ENCODE data around the gene ARIH2.

Gene ARIH2

GRCh38 chr3:48929358-48930035, 10.9 kb downstream of the ARIH2 start:
- no peak for DNase-seq (ENCODE audit: low read depth)

GRCh38 chr3:48930590-48930989, 11.9 kb downstream of the ARIH2 start:
- peak; percentile 60 for DNase-seq (ENCODE audit: low read depth)

GRCh38 chr3:48931944-48932580, 13.4 kb downstream of the ARIH2 start:
- DNase-seq (ENCODE audit: low read depth), result no peak

GRCh38 chr3:48934333-48934991, 15.8 kb downstream of the ARIH2 start:
- no peak for DNase-seq (ENCODE audit: low read depth)

- no peak for DNase-seq (ENCODE audit: low read depth)
These were observed 16.9 kb downstream of the ARIH2 start for GRCh38 chr3:48935530-48935929.

- DNase-seq (ENCODE audit: low read depth), result no peak
These were observed 19.5 kb downstream of the ARIH2 start for GRCh38 chr3:48938156-48938555.

- DNase-seq (ENCODE audit: low read depth), result no peak
These were observed 20.0 kb downstream of the ARIH2 start for GRCh38 chr3:48938689-48939088.

- DNase-seq (ENCODE audit: low read depth), result no peak
These were observed 26.8 kb downstream of the ARIH2 start for GRCh38 chr3:48945432-48945831.

- DNase-seq (ENCODE audit: low read depth), result no peak
These were observed 27.4 kb downstream of the ARIH2 start for GRCh38 chr3:48945891-48946549.

GRCh38 chr3:48949376-48949717, 30.7 kb downstream of the ARIH2 start:
- DNase-seq (ENCODE audit: low read depth), result peak; percentile 65

- DNase-seq (ENCODE audit: low read depth), result no peak
These were observed 31.4 kb downstream of the ARIH2 start for GRCh38 chr3:48950051-48950450.

- no peak for DNase-seq (ENCODE audit: low read depth)
These were observed 33.1 kb downstream of the ARIH2 start for GRCh38 chr3:48951764-48952163.

GRCh38 chr3:48952510-48953118, 34.0 kb downstream of the ARIH2 start:
- peak; percentile 28 for DNase-seq (ENCODE audit: low read depth)

GRCh38 chr3:48957006-48957705, 38.5 kb downstream of the ARIH2 start:
- no peak for DNase-seq (ENCODE audit: low read depth)

GRCh38 chr3:48960841-48961413, 42.3 kb downstream of the ARIH2 start:
- DNase-seq (ENCODE audit: low read depth), result no peak

GRCh38 chr3:48962340-48962739, 43.7 kb downstream of the ARIH2 start:
- no peak for DNase-seq (ENCODE audit: low read depth)

- no peak for DNase-seq (ENCODE audit: low read depth)
These were observed 44.3 kb downstream of the ARIH2 start for GRCh38 chr3:48962939-48963338.

GRCh38 chr3:48963591-48963990, 44.9 kb downstream of the ARIH2 start:
- no peak for DNase-seq (ENCODE audit: low read depth)

GRCh38 chr3:48966367-48966766, 47.7 kb downstream of the ARIH2 start:
- peak; percentile 70 for DNase-seq (ENCODE audit: low read depth)

GRCh38 chr3:48966876-48967361, 48.3 kb downstream of the ARIH2 start:
- DNase-seq (ENCODE audit: low read depth), result no peak

GRCh38 chr3:48970586-48970985, 51.9 kb downstream of the ARIH2 start:
- no peak for DNase-seq (ENCODE audit: low read depth)
